ENCODE measurements around the gene COBL.
A peak's percentile ranks its signal among the peaks of the same experiment; 100 is the strongest.

Gene COBL

DNA sequence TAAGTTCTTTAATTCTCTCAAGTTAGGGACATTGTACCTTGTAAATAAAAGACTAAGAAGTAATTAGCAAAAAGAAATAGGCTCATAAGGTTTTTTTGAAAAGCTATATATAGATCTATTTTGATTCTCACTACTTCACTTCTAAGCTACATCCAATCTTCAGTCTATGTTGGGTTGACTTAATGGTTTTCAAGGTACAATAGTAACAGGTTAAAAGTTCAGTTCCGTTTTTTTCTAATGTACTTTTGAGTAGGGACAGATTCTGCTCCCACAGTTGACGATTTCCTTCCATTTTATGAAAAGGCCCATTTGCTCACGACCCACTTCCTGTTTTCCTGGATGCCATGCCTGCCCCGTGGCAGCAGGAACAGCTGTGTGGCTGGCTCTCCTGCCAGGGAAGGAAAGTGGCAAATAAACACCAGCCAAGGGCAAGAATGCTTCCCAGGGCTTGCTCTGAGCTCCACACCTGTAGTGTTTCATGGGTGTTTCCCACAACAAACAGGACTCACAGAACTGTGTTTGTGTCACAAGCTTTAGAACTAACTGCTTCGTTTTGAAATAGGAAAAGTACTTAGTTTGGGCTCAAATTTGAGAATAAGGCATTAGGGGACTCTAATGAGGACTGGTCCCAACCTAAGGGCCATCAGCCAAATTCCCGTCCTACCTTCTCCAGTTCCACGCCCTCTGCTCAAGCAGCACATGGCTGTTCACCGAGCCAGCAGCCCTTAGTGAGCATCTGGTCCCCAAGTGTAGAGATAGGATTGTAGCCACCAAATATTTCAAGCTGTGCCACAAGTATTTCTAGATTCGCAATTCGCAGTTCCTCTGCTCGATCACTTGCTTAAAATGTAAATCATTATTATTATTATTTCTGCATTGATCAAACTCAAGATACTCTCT is 240.7 kb downstream of the COBL start:
- no peak for DNase-seq (ENCODE audit: low spot score)

- DNase-seq (ENCODE audit: low spot score), result no peak
Measured at GRCh38 chr7:51073171-51073570, 243.4 kb downstream of the COBL start.

DNA sequence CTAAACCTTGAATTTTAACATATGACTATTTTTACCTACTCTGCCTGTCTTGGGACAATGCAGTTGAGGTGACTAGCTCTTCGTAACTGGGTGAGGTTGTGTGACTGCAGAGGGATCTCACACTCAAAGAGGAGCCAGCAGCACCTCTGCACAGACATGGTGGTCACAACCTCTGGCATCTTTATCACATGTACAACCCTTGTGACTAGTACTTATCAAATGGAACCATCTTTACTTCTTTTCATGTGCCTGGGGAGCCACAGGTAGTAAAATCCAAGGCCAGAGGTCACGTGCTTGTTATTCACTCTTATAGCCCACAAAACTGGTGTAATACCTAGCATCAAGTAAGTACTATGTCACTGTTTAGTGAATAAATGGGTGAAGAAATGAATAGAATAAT is 244.3 kb downstream of the COBL start:
- no peak for DNase-seq (ENCODE audit: low spot score)

- no peak for DNase-seq (ENCODE audit: low spot score)
Measured at GRCh38 chr7:51071427-51071826, 245.2 kb downstream of the COBL start.

- no peak for DNase-seq (ENCODE audit: low spot score)
Measured at GRCh38 chr7:51070151-51070550, 246.5 kb downstream of the COBL start.

- DNase-seq (ENCODE audit: low spot score), result no peak
Measured at GRCh38 chr7:51069411-51070083, 247.1 kb downstream of the COBL start.

DNA sequence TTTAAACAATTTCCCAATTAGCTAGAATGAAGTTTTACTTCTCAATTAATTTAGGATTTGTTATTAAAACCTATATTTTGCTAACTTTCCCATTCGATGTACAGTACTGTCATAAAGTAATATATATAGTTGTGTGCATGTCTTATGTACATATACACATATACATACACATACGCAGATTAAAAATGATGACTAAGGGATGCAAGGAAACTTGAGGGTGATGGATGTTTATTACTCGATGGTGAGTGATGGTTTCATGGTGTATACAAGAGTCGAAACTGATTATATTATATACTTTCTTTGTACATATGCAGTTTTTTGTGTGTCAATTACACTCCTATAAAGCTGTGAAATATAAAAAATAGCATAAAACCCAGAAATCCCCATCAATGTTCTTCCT is 248.2 kb downstream of the COBL start:
- no peak for DNase-seq (ENCODE audit: low spot score)

GRCh38 chr7:51067757-51068156 is 248.9 kb downstream of the COBL start:
- DNase-seq (ENCODE audit: low spot score), result peak; percentile 76

DNA sequence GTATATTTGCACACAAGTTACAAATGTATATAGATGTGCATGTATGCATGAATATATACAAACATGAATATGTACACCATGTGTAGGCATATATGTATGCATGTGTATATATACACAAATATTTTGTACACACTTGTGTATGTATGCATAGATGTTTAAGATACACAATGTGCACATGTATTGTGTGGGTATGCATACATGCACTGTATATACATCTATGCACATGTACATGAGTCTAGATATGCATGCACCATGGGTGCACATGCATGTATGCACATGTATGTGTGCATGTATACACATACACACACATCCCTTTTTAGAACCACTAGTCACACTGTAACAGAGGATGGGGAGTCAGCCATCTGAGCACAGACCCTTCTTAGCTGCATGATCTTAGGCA is 249.4 kb downstream of the COBL start:
- DNase-seq (ENCODE audit: low spot score), result no peak

- no peak for DNase-seq (ENCODE audit: low spot score)
Measured at GRCh38 chr7:51066405-51066882, 250.2 kb downstream of the COBL start.

DNA sequence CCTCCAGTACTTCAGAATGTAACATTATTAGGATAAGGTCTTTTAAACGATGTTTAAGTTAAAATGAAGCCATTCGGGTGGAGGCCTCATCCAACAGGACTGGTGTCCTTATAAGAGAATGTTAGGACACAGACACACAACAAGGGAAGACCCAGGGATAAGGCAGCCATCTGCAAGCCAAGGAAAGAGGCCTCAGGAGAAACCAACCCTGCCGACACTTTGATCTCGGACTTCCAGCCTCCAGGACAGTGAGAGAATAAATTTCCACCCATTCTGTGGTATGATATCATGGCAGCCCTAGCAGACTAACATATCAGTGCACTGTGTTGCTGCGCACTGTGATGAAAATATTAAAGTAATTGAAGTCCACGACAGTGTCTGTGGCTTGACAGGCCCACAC is 250.8 kb downstream of the COBL start:
- DNase-seq (ENCODE audit: low spot score), result no peak

- DNase-seq (ENCODE audit: low spot score), result no peak
Measured at GRCh38 chr7:51064688-51065087, 251.9 kb downstream of the COBL start.

DNA sequence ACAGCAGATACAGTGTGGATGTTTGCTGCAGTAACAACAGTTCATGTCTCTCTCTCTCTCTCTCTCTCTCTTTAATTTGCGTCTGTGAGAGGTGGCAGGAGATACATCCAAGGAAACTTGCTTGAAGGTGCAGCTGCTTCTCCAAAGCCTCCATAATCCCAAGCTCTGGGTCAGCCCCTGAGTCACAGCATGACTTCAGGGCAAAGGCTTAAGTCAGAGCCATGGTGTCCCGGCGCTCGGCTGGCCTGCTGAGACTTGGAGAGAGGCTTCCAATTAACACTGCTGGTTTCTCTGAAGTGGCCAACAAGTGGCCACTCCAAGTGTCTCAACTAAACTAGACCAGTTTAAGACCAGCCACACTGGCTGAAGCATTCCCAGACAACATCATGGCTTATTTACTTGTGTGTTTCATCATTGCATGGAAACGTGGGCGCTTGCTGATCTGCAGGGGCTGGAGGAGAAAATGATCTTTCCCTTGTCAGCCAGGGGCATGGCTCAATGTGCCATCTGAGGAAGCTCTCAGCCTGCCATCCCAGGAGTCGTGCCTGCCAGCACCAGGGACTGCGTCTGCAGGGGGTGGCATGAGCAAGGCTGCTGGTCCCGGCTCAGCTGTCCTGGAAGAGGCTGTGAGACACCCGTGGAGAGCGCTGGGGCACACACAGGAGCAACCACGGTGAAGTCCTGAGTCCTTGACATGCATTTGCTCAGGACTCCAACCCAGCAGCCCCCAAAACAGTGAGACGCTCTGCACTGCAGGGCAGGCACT is 254.2 kb downstream of the COBL start:
- DNase-seq (ENCODE audit: low spot score), result no peak

- DNase-seq (ENCODE audit: low spot score), result no peak
Measured at GRCh38 chr7:51060536-51060935, 256.1 kb downstream of the COBL start.

DNA sequence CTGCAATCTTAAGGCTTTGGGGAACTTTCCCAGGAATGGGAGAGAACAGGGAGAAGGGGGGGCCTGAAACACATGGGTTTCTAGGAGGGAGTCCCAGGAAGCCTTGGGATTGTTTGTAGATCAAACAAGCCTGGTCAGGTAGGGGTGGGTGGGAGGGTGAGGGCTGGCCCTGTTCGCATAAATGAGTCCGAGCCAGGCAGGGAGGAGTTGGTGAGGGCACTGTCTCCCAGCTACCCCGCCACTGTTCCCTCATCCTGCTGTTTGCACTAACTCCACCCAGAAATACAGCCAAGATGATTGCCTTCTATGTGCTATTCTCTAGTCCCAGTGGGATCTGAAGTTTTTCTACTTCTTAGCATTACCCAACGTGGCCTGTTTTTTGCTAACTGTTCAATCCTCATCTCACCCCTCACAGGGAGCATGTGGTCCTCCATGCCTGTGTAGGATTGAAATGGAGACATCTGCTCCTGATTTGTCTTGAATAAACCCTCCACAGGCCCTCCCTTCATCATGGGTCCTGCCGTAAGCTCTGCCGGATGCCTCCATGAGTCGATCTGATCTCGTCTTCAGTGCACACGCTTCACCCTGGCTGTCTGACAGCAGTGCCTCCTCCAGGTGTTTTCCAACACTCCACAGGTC is 257.0 kb downstream of the COBL start:
- DNase-seq (ENCODE audit: low spot score), result no peak

GRCh38 chr7:51058764-51059163 is 257.8 kb downstream of the COBL start:
- DNase-seq (ENCODE audit: low spot score), result no peak

DNA sequence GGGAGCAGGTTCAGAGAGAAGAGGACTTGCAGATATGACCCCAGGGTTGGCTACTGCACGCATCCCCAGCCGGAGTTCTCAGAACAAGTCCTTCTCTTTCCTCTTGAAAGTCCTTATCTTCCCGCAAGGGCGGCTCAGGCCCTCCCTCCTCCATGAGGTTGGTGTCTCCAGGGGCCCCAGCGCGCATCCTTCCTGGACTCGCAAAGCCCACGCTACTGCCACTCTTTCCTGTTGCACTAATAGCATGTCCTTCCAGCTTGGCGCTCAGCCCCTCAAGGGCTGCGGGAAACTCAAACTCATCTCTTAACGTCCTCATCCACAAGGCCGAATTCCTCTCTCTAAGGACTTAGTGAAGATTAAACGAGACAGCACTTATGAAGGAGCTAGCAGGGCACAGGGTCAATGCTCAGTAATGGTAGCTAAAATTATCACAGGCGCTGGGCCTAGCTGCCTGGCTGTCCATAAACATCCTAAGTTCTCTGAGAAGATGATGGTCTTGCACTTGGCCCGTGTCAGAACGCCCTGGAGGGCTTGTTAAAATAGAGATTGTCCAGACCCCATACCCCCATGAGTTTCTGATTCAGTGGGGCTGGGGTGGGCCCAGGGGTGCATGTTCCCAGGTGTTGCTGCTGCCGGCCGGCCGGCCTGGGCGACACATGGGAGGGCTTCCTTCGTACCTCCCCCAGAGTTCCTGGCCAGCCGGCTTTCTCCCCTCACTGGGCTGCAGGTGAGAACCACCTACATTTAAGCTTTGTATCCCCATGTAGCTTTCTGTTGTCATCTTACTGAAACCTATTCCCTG is 261.4 kb downstream of the COBL start:
- DNase-seq (ENCODE audit: low spot score), result no peak

GRCh38 chr7:51054231-51054630 is 262.4 kb downstream of the COBL start:
- no peak for DNase-seq (ENCODE audit: low spot score)

DNA sequence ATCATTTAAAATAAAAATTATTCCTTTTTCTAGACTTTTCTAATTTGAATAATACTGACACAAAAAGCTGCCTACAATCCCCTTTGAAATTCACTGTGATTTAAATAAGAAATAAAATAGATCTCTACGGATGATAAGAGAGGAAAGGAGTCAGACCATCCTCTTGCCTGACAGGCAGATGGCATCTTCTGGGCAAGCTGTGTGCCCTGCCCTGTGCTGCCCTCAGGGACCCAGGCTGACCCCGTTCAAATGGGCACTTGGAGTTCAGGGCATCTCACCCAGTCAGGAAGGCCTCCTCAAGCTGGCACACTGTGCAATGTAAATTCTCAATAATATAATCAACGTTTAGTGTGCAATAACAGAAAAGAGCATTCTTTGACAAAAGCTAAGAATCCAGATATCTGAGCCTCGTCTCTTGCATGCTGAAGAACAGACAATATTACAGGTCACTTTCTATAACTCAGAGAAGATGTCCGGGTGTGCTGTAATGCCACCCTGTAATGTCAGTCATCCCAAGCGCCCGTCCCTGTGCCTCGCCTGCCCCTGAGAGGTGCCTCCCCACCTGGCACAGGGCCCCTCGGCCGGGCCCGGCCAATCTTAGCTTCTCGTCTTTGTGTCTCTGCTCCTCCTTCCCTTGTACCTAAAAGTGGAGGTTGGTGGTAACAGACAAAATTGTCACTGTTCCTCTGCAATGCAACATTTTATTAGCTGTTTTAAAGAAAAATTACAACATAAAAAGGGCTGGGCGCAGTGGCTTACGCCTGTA is 263.3 kb downstream of the COBL start:
- DNase-seq (ENCODE audit: low spot score), result no peak

GRCh38 chr7:51046482-51046881 is 270.1 kb downstream of the COBL start:
- DNase-seq (ENCODE audit: low spot score), result no peak

DNA sequence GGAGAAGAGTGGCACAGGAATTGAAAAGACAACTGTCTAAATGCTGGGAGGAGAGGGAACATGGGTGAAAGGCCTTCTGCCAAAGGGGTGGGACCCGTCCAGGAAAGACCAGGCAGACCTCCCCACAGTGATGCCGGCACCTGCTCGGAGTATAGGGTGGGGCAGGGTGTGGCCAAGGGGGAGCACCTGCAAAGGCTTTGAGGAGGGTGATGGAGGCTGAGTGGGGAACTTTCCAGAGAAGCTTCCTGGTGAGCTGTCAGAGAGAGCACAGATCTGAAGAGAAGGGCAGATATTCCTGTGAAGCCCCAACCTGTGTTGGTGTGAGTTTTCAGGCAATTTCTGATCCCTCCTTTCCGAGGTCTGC is 270.5 kb downstream of the COBL start:
- DNase-seq (ENCODE audit: low spot score), result no peak
